Measurements from ENCODE around the gene EID1.
A peak's percentile ranks its signal among the peaks of the same experiment; 100 is the strongest.

EID1 gene

DNA sequence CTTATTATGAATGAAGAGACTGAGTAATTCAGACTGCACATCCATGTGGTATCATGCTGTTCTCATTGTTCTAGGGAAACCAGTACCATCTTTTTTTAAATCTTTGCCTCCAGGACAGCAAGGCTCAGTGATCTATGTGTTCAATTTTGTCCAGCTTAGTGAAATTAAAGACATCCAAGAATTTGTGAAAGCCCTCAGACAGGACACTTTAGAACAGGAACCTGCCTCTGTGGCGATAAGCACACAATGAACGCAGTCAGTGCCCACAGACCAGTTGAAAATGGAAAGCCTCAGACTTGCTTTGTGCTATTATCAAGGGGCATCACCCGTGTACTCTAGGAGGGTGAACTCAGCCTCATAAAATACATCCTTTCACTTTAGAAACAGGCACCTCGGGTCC, 20.1 kb downstream of the EID1 start:
- Histone ChIP-seq H2BK15ac (ENCODE audit: low read length) (no peak overlapping the region), H3K4me3 (ENCODE audit: low read length in 2 of 2) (no peak overlapping the region), H3K4me2 (ENCODE audit: insufficient read depth, low read length, poor library complexity, severe bottlenecking) (no peak overlapping the region), H2AK5ac (ENCODE audit: low read depth, low read length) (no peak overlapping the region), H4K91ac (ENCODE audit: low read depth, low read length, poor library complexity) (no peak overlapping the region), H3K14ac (ENCODE audit: low read length) (no peak overlapping the region), H3K9ac (ENCODE audit: low read depth, low read length, poor library complexity) (no peak overlapping the region), H3K79me1 (ENCODE audit: low read depth, low read length) (no peaks in the 10 kb centered on the region), H2BK120ac (ENCODE audit: low read depth, low read length) (no peak overlapping the region), H2AFZ (ENCODE audit: low read length) (peak overlapping the region; percentile 95), H2BK5ac (ENCODE audit: low read length) (no peak overlapping the region), H3K9me3 (replicated peaks in 1 of 2; ENCODE audit: control insufficient read depth in 2 of 2, insufficient read depth in 1 of 2, low read depth in 1 of 2, low read length in 2 of 2) (no peaks in the 10 kb centered on the region), H3K27ac (replicated peaks; ENCODE audit: low read length) (no peak overlapping the region), H3K4me1 (ENCODE audit: control insufficient read depth in 2 of 2, insufficient read depth in 1 of 2, low read depth in 1 of 2, low read length in 2 of 2) (peaks cover 13 to 17% of the 10 kb centered on the region in 2 donors), H3K36me3 (replicated peaks in 1 of 2; ENCODE audit: control insufficient read depth in 2 of 2, insufficient read depth in 2 of 2, low read length in 2 of 2) (no peaks in the 10 kb centered on the region), H3K18ac (ENCODE audit: low read length) (no peak overlapping the region), H2BK12ac (ENCODE audit: low read length) (peak overlapping the region; percentile 12), H4K8ac (ENCODE audit: low read depth, low read length) (no peak overlapping the region), H3K4ac (ENCODE audit: low read length) (no peak overlapping the region), H3K27me3 (ENCODE audit: control insufficient read depth in 3 of 3, insufficient read depth in 3 of 3, low read depth in 1 of 3, low read length in 3 of 3) (no peaks in the 10 kb centered on the region), H3K23ac (ENCODE audit: low read depth, low read length, poor library complexity) (no peak overlapping the region)
- WGBS, 2 donors (ENCODE audit: extremely low coverage in 2 of 2, insufficient read length in 2 of 2, insufficient replicate concordance in 1 of 2), result no CpG with 5 or more reads among the region's 4 CpGs
- DNase-seq (ENCODE audit: low spot score), result no peak

- Histone ChIP-seq H2AFZ (ENCODE audit: low read length) (peak overlapping the region; percentile 95), H2BK5ac (ENCODE audit: low read length) (no peak overlapping the region), H3K4me3 (ENCODE audit: low read length in 2 of 2) (no peak overlapping the region), H4K8ac (ENCODE audit: low read depth, low read length) (no peak overlapping the region), H3K9me3 (replicated peaks in 1 of 2; ENCODE audit: control insufficient read depth in 2 of 2, insufficient read depth in 1 of 2, low read depth in 1 of 2, low read length in 2 of 2) (no peaks in the 10 kb centered on the region), H3K9ac (ENCODE audit: low read depth, low read length, poor library complexity) (no peak overlapping the region), H2BK15ac (ENCODE audit: low read length) (no peak overlapping the region), H3K4me2 (ENCODE audit: insufficient read depth, low read length, poor library complexity, severe bottlenecking) (no peak overlapping the region), H3K4me1 (ENCODE audit: control insufficient read depth in 2 of 2, insufficient read depth in 1 of 2, low read depth in 1 of 2, low read length in 2 of 2) (peaks cover 13 to 17% of the 10 kb centered on the region in 2 donors), H3K27me3 (ENCODE audit: control insufficient read depth in 3 of 3, insufficient read depth in 3 of 3, low read depth in 1 of 3, low read length in 3 of 3) (no peaks in the 10 kb centered on the region), H3K18ac (ENCODE audit: low read length) (no peak overlapping the region), H3K79me1 (ENCODE audit: low read depth, low read length) (no peaks in the 10 kb centered on the region), H2AK5ac (ENCODE audit: low read depth, low read length) (no peak overlapping the region), H3K27ac (replicated peaks; ENCODE audit: low read length) (no peak overlapping the region), H2BK12ac (ENCODE audit: low read length) (peak overlapping the region; percentile 12), H4K91ac (ENCODE audit: low read depth, low read length, poor library complexity) (no peak overlapping the region), H2BK120ac (ENCODE audit: low read depth, low read length) (no peak overlapping the region), H3K23ac (ENCODE audit: low read depth, low read length, poor library complexity) (no peak overlapping the region), H3K4ac (ENCODE audit: low read length) (no peak overlapping the region), H3K36me3 (replicated peaks in 1 of 2; ENCODE audit: control insufficient read depth in 2 of 2, insufficient read depth in 2 of 2, low read length in 2 of 2) (no peaks in the 10 kb centered on the region), H3K14ac (ENCODE audit: low read length) (no peak overlapping the region)
- no peak for DNase-seq (ENCODE audit: low spot score)
- WGBS, 2 donors (ENCODE audit: extremely low coverage in 2 of 2, insufficient read length in 2 of 2, insufficient replicate concordance in 1 of 2), result no CpG with 5 or more reads among the region's 2 CpGs
Measured at GRCh38 chr15:48898446-48898845, 20.5 kb downstream of the EID1 start.

DNA sequence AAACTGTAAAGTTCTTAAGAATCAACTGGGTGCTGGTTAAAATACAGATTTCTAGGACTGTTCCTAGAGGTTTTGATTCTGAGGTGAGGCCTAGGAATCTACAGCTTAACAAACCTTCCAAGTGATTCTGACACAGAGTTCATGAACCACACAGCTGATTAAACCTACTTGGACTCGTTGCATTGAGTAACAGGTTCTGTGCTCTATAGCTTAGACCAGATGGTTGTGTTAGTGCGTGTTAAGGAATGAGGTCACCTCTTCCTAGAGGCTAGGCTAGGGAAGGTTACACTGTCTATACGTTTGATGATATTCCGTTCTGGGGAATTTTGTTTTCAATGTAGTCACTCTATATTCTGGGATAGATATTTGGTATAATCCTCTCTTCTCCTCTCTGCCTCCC, 21.9 kb downstream of the EID1 start:
- Histone ChIP-seq H3K18ac (ENCODE audit: low read length) (no peak overlapping the region), H2BK5ac (ENCODE audit: low read length) (no peak overlapping the region), H3K23ac (ENCODE audit: low read depth, low read length, poor library complexity) (no peak overlapping the region), H3K36me3 (replicated peaks in 1 of 2; ENCODE audit: control insufficient read depth in 2 of 2, insufficient read depth in 2 of 2, low read length in 2 of 2) (no peaks in the 10 kb centered on the region), H3K9ac (ENCODE audit: low read depth, low read length, poor library complexity) (no peak overlapping the region), H2BK12ac (ENCODE audit: low read length) (no peak overlapping the region), H3K4me3 (ENCODE audit: low read length in 2 of 2) (no peak overlapping the region), H3K4me2 (ENCODE audit: insufficient read depth, low read length, poor library complexity, severe bottlenecking) (no peak overlapping the region), H4K8ac (ENCODE audit: low read depth, low read length) (no peak overlapping the region), H2AK5ac (ENCODE audit: low read depth, low read length) (no peak overlapping the region), H3K79me1 (ENCODE audit: low read depth, low read length) (no peaks in the 10 kb centered on the region), H3K9me3 (replicated peaks in 1 of 2; ENCODE audit: control insufficient read depth in 2 of 2, insufficient read depth in 1 of 2, low read depth in 1 of 2, low read length in 2 of 2) (no peaks in the 10 kb centered on the region), H3K4me1 (ENCODE audit: control insufficient read depth in 2 of 2, insufficient read depth in 1 of 2, low read depth in 1 of 2, low read length in 2 of 2) (peaks cover 13 to 17% of the 10 kb centered on the region in 2 donors), H4K91ac (ENCODE audit: low read depth, low read length, poor library complexity) (no peak overlapping the region), H3K27me3 (ENCODE audit: control insufficient read depth in 3 of 3, insufficient read depth in 3 of 3, low read depth in 1 of 3, low read length in 3 of 3) (no peaks in the 10 kb centered on the region), H3K27ac (replicated peaks; ENCODE audit: low read length) (no peak overlapping the region), H3K4ac (ENCODE audit: low read length) (no peak overlapping the region), H3K14ac (ENCODE audit: low read length) (no peak overlapping the region), H2BK120ac (ENCODE audit: low read depth, low read length) (no peak overlapping the region), H2AFZ (ENCODE audit: low read length) (no peak overlapping the region), H2BK15ac (ENCODE audit: low read length) (no peak overlapping the region)
- WGBS, 2 donors (ENCODE audit: extremely low coverage in 2 of 2, insufficient read length in 2 of 2, insufficient replicate concordance in 1 of 2), result no CpG with 5 or more reads among the region's 4 CpGs
- DNase-seq (ENCODE audit: low spot score), result no peak

DNA sequence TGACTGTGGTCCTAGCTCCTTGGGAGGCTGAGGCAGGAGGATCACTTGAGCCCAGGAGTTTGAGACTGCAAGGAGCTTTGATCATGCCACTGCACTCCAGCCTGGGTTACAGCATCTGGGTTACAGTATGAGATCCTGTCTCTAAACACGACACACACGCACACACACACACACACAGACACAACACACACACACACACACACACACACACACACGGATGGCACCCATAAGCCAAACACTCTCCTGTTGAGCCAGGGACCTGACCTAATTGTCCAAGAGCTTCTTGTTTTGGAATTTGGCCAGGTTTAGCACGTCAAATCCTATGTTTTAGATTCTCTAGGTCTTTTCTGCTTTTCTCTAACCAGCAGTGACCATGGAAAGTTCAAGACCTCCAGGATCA, 26.8 kb downstream of the EID1 start:
- DNase-seq (ENCODE audit: low spot score), result no peak
- Histone ChIP-seq H2BK15ac (ENCODE audit: low read length) (no peak overlapping the region), H3K4me3 (ENCODE audit: low read length in 2 of 2) (no peak overlapping the region), H2BK120ac (ENCODE audit: low read depth, low read length) (no peak overlapping the region), H3K79me1 (ENCODE audit: low read depth, low read length) (no peaks in the 10 kb centered on the region), H2AFZ (ENCODE audit: low read length) (no peak overlapping the region), H3K4ac (ENCODE audit: low read length) (no peak overlapping the region), H4K91ac (ENCODE audit: low read depth, low read length, poor library complexity) (no peak overlapping the region), H3K9me3 (replicated peaks in 1 of 2; ENCODE audit: control insufficient read depth in 2 of 2, insufficient read depth in 1 of 2, low read depth in 1 of 2, low read length in 2 of 2) (no peaks in the 10 kb centered on the region), H3K36me3 (replicated peaks in 1 of 2; ENCODE audit: control insufficient read depth in 2 of 2, insufficient read depth in 2 of 2, low read length in 2 of 2) (no peaks in the 10 kb centered on the region), H2BK5ac (ENCODE audit: low read length) (no peak overlapping the region), H3K9ac (ENCODE audit: low read depth, low read length, poor library complexity) (no peak overlapping the region), H3K27ac (replicated peaks; ENCODE audit: low read length) (no peak overlapping the region), H4K8ac (ENCODE audit: low read depth, low read length) (no peak overlapping the region), H2AK5ac (ENCODE audit: low read depth, low read length) (no peak overlapping the region), H3K27me3 (ENCODE audit: control insufficient read depth in 3 of 3, insufficient read depth in 3 of 3, low read depth in 1 of 3, low read length in 3 of 3) (no peaks in the 10 kb centered on the region), H2BK12ac (ENCODE audit: low read length) (no peak overlapping the region), H3K23ac (ENCODE audit: low read depth, low read length, poor library complexity) (no peak overlapping the region), H3K18ac (ENCODE audit: low read length) (no peak overlapping the region), H3K4me2 (ENCODE audit: insufficient read depth, low read length, poor library complexity, severe bottlenecking) (peak overlapping the region; percentile 3), H3K4me1 (ENCODE audit: control insufficient read depth in 2 of 2, insufficient read depth in 1 of 2, low read depth in 1 of 2, low read length in 2 of 2) (no peaks in the 10 kb centered on the region), H3K14ac (ENCODE audit: low read length) (no peak overlapping the region)
- no CpG with 5 or more reads among the region's 4 CpGs for WGBS, 2 donors (ENCODE audit: extremely low coverage in 2 of 2, insufficient read length in 2 of 2, insufficient replicate concordance in 1 of 2)
